ENCODE measurements around the gene LYPD6.

DNA sequence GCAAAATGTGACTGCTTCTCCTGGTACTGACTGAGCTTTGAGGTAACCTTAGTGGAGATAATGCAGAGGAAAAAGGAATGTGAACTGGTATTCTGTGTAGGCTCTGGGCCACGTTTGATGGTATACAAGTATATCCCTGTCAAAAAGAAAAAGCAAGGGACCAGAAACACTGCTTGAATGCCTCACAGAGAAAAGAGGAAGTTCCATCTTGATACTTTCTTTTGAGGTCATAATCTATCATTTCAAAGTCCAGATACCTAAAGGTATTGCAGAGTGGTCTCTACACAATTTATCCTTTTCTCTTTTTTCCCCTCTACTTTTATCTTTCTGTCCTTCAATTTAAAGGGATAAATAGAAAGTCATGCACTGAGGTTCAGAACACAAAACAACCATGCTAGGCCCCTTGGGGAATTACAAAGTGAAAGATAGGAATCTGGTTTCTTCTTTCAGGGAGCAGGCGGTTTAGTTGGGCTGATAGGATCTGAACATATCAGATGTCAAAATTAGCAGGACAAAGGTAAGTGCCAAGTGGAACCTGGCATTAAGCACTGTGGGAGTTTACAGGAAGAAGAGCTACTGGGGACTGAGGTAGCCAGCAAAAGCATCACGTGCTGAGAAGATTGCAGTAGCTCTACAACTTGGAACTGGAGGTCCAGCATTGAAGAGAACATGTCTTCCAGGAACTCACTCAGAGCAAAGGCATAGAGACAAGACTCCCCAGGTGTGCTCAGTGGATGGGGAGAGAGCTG is 121.2 kb downstream of the LYPD6 start:
- TF ChIP-seq, protein P1, sequence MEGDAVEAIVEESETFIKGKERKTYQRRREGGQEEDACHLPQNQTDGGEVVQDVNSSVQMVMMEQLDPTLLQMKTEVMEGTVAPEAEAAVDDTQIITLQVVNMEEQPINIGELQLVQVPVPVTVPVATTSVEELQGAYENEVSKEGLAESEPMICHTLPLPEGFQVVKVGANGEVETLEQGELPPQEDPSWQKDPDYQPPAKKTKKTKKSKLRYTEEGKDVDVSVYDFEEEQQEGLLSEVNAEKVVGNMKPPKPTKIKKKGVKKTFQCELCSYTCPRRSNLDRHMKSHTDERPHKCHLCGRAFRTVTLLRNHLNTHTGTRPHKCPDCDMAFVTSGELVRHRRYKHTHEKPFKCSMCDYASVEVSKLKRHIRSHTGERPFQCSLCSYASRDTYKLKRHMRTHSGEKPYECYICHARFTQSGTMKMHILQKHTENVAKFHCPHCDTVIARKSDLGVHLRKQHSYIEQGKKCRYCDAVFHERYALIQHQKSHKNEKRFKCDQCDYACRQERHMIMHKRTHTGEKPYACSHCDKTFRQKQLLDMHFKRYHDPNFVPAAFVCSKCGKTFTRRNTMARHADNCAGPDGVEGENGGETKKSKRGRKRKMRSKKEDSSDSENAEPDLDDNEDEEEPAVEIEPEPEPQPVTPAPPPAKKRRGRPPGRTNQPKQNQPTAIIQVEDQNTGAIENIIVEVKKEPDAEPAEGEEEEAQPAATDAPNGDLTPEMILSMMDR (conservative IDR thresholded peaks at IDR 0.05; ENCODE audit: low read length) = no peak
- TF ChIP-seq EZH2phosphoT487 (IDR thresholded peaks at IDR 0.05; ENCODE audit: borderline replicate concordance, low read depth, low read length) = no peak

Data from OCI-LY7 (cell line).